KMS-11 (cell line): ENCODE data around the gene CXCR5.
"Not testable (repeated sequence)": the region's sequence is repeated elsewhere in the genome, so short reads cannot be mapped to it uniquely, and the experiment has no call there.

Source experiments
- H2AFZ ChIP-seq: fragments of 200-600 bp; sonication (generic); 2 replicates; pipeline ENCODE4 v1.6.1; 2016; ENCODE audit warnings: antibody characterized with exemption, mixed run types, low read depth
- H3K27ac ChIP-seq: fragments of 200-600 bp; sonication (generic); 2 replicates; pipeline ENCODE4 v1.6.1; 2016; ENCODE audit warnings: mild to moderate bottlenecking, mixed run types
- H3K27me3 ChIP-seq: fragments of 200-600 bp; sonication (generic); 2 replicates; pipeline ENCODE4 v1.6.1; 2017; ENCODE audit warnings: mild to moderate bottlenecking, low read depth, mixed run types, moderate library complexity; ENCODE audit not compliant: insufficient read depth
- H3K36me3 ChIP-seq: fragments of 200-600 bp; sonication (generic); 2 replicates; pipeline ENCODE4 v1.6.1; 2017; ENCODE audit warnings: mild to moderate bottlenecking, mixed run types; ENCODE audit not compliant: insufficient read depth
- H3K4me1 ChIP-seq: fragments of 200-600 bp; sonication (generic); 2 replicates; pipeline ENCODE4 v1.6.1; 2016; ENCODE audit warnings: mild to moderate bottlenecking, low read depth, mixed run types; ENCODE audit not compliant: poor library complexity, severe bottlenecking
- H3K4me2 ChIP-seq: fragments of 200-600 bp; sonication (generic); 2 replicates; pipeline ENCODE4 v1.7.0; 2016; ENCODE audit warnings: mild to moderate bottlenecking, mixed run types
- H3K4me3 ChIP-seq: fragments of 200-600 bp; sonication (generic); IDR thresholded peaks from 2 replicates; pipeline ENCODE4 v1.6.1; 2017; ENCODE audit warnings: low read depth, low read length, mixed read lengths; ENCODE audit not compliant: insufficient read depth
- H3K79me2 ChIP-seq: fragments of 200-600 bp; sonication (generic); 2 replicates; pipeline ENCODE4 v1.6.1; 2016; ENCODE audit warnings: low read depth, mixed run types; ENCODE audit not compliant: insufficient read depth
- H3K9ac ChIP-seq: fragments of 200-600 bp; sonication (generic); 2 replicates; pipeline ENCODE4 v1.6.1; 2016; ENCODE audit warnings: mild to moderate bottlenecking, mixed run types
- H4K20me1 ChIP-seq: fragments of 200-600 bp; sonication (generic); 2 replicates; pipeline ENCODE4 v1.6.1; 2016; ENCODE audit warnings: mild to moderate bottlenecking, mixed run types; ENCODE audit not compliant: insufficient read depth
- CTCF ChIP-seq: fragments of 200-600 bp; sonication (generic); conservative IDR thresholded peaks from 2 replicates; pipeline ENCODE4 v1.6.1; 2017; ENCODE audit warnings: low read depth, mild to moderate bottlenecking, antibody characterized with exemption, low read length, moderate library complexity, mixed read lengths

Gene CXCR5

GRCh38 chr11:118841469-118842242 is 42.0 kb upstream of the CXCR5 start:
- Histone ChIP-seq H3K79me2 (no peaks in the 10 kb centered on the region), H3K36me3 (no peaks in the 10 kb centered on the region), H3K27me3 (no peaks in the 10 kb centered on the region), H4K20me1 (no peaks in the 10 kb centered on the region), H3K9ac (no peak overlapping the region), H3K4me1 (peaks cover 28% of the 10 kb centered on the region), H3K4me3 (no peak overlapping the region), H3K27ac (no peak overlapping the region), H3K4me2 (peak overlapping the region; percentile 13; the same call in 1 of the 2 replicates), H2AFZ (no peak overlapping the region)
- no peak for TF ChIP-seq CTCF

- Histone ChIP-seq H3K27ac (no peak overlapping the region), H3K36me3 (no peaks in the 10 kb centered on the region), H4K20me1 (no peaks in the 10 kb centered on the region), H3K79me2 (no peaks in the 10 kb centered on the region), H3K4me1 (peaks cover 28% of the 10 kb centered on the region), H3K27me3 (no peaks in the 10 kb centered on the region), H2AFZ (no peak overlapping the region), H3K9ac (no peak overlapping the region), H3K4me2 (no peak overlapping the region), H3K4me3 (no peak overlapping the region)
- no peak for TF ChIP-seq CTCF
Measured at GRCh38 chr11:118842369-118842768, 41.3 kb upstream of the CXCR5 start.

GRCh38 chr11:118842843-118843242 is 40.8 kb upstream of the CXCR5 start:
- not testable (repeated sequence) for H2AFZ ChIP-seq, H3K4me2 ChIP-seq, H3K4me3 ChIP-seq, H4K20me1 ChIP-seq, H3K9ac ChIP-seq, H3K36me3 ChIP-seq, H3K27me3 ChIP-seq, H3K27ac ChIP-seq, H3K79me2 ChIP-seq
- peaks cover 24% of the 10 kb centered on the region for H3K4me1 ChIP-seq

- H3K4me2 ChIP-seq, result no peak overlapping the region
- H3K36me3 ChIP-seq, result no peaks in the 10 kb centered on the region
- no peak overlapping the region for H2AFZ ChIP-seq
- H3K27ac ChIP-seq, result no peak overlapping the region
- peaks cover 16% of the 10 kb centered on the region for H3K4me1 ChIP-seq
- no peak overlapping the region for H3K4me3 ChIP-seq
- no peaks in the 10 kb centered on the region for H3K27me3 ChIP-seq
- no peaks in the 10 kb centered on the region for H3K79me2 ChIP-seq
- no peaks in the 10 kb centered on the region for H4K20me1 ChIP-seq
- TF ChIP-seq CTCF, result no peak
- H3K9ac ChIP-seq, result no peak overlapping the region
Measured at GRCh38 chr11:118843565-118843964, 40.1 kb upstream of the CXCR5 start.

GRCh38 chr11:118845369-118845768 is 38.3 kb upstream of the CXCR5 start:
- H3K27ac ChIP-seq, result no peak overlapping the region
- peaks cover 4% of the 10 kb centered on the region for H3K4me1 ChIP-seq
- H3K4me3 ChIP-seq, result no peak overlapping the region
- H4K20me1 ChIP-seq, result no peaks in the 10 kb centered on the region
- H3K36me3 ChIP-seq, result no peaks in the 10 kb centered on the region
- H3K9ac ChIP-seq, result no peak overlapping the region
- H3K4me2 ChIP-seq, result no peak overlapping the region
- H2AFZ ChIP-seq, result no peak overlapping the region
- TF ChIP-seq CTCF, result no peak
- H3K79me2 ChIP-seq, result no peaks in the 10 kb centered on the region
- H3K27me3 ChIP-seq, result no peaks in the 10 kb centered on the region
